SK-N-SH (cell line): ENCODE data around the gene TMEM132E. TPM values are rescaled to one million over a fixed set of nuclear protein-coding genes. Genes with fewer than 3 reads are reported as not detected.

Experiments used
- CTCF ChIA-PET: fragments of 300-600, 350-600 bp; formaldehyde crosslinking; extraction: SDS; loops from one replicate; lab custom pipeline; 2021; lab: Yijun Ruan, JAX
- POLR2A ChIA-PET: fragments of 350-600 bp; sonication (Branson Sonifier 250); formaldehyde crosslinking; extraction: SDS; loops from one replicate; lab custom pipeline; 2020; ENCODE audit warnings: antibody characterized with exemption, inconsistent platforms; lab: Yijun Ruan, JAX
- DNase-seq: peaks from one replicate; pipeline ENCODE4 v3.0.0; 2012
- H2AFZ ChIP-seq: fragments of 200-600 bp; sonication (generic); 2 replicates; pipeline ENCODE4 v1.8.1; 2016; ENCODE audit warnings: antibody characterized with exemption, mild to moderate bottlenecking, low read depth
- H3F3A ChIP-seq: fragments of 200-600 bp; sonication (generic); replicated peaks from 2 replicates; pipeline ENCODE3; 2016; ENCODE audit warnings: antibody characterized with exemption, mild to moderate bottlenecking; ENCODE audit not compliant: insufficient read depth
- H3K27ac ChIP-seq, 2 experiments: fragments of 200-500 bp in 1 of 2; fragments of 200-600 bp in 1 of 2; sonication (Bioruptor generic) in 1 of 2; sonication (generic), shearing (Covaris generic) in 1 of 2; 2 replicates each; pipeline versions ENCODE4 v1.5.1 to v1.6.1; 2014 to 2016; ENCODE audit warnings: low read depth in 2 of 2, inconsistent platforms in 1 of 2, low read length in 1 of 2, mild to moderate bottlenecking in 1 of 2, mixed read lengths in 1 of 2
- H3K27me3 ChIP-seq: fragments of 200-600 bp; sonication (generic), shearing (Covaris generic); 2 replicates; pipeline ENCODE4 v1.6.1; 2016; ENCODE audit warnings: mixed run types; ENCODE audit not compliant: insufficient read depth
- H3K36me3 ChIP-seq, 2 experiments: fragments of 200-500 bp in 1 of 2; fragments of 200-600 bp in 1 of 2; sonication (Bioruptor generic) in 1 of 2; sonication (generic) in 1 of 2; replicated peaks in 1 of 2; 2 replicates each; pipeline versions ENCODE3 to v1.5.1; 2014 to 2016; ENCODE audit warnings: low read length in 1 of 2, mild to moderate bottlenecking in 1 of 2; ENCODE audit not compliant: insufficient read depth in 2 of 2, control insufficient read depth in 1 of 2
- H3K4me1 ChIP-seq, 2 experiments: fragments of 200-500 bp in 1 of 2; fragments of 200-600 bp in 1 of 2; sonication (Bioruptor generic) in 1 of 2; sonication (generic), shearing (Covaris generic) in 1 of 2; 2 replicates each; pipeline versions ENCODE4 v1.5.1 to v1.6.1; 2014 to 2016; ENCODE audit warnings: low read depth in 1 of 2, low read length in 1 of 2, mixed run types in 1 of 2; ENCODE audit not compliant: insufficient read depth in 2 of 2, control insufficient read depth in 1 of 2
- H3K4me2 ChIP-seq: fragments of 200-600 bp; sonication (generic), shearing (Covaris generic); 2 replicates; pipeline ENCODE4 v1.6.1; 2017; ENCODE audit warnings: mixed run types
- H3K4me3 ChIP-seq, 2 experiments: fragments of 200-500 bp in 1 of 2; fragments of 200-600 bp in 1 of 2; sonication (Bioruptor generic) in 1 of 2; sonication (generic), shearing (Covaris generic) in 1 of 2; 2 replicates each; pipeline versions ENCODE4 v1.5.1 to v1.8.1; 2014 to 2016; ENCODE audit warnings: low read depth in 2 of 2, inconsistent platforms in 1 of 2, low read length in 1 of 2, mild to moderate bottlenecking in 1 of 2, mixed read lengths in 1 of 2, moderate library complexity in 1 of 2
- H3K79me2 ChIP-seq: fragments of 200-600 bp; sonication (generic); 2 replicates; pipeline ENCODE4 v1.8.1; 2017; ENCODE audit warnings: mild to moderate bottlenecking; ENCODE audit not compliant: insufficient read depth
- H3K9ac ChIP-seq: fragments of 200-600 bp; sonication (generic); 2 replicates; pipeline ENCODE4 v1.6.1; 2017; ENCODE audit warnings: mixed run types
- H3K9me2 ChIP-seq: fragments of 200-600 bp; sonication (generic); 2 replicates; pipeline ENCODE4 v1.6.1; 2017; ENCODE audit warnings: mixed run types
- H3K9me3 ChIP-seq: fragments of 200-600 bp; sonication (generic); 2 replicates; pipeline ENCODE4 v1.6.1; 2017; ENCODE audit warnings: mixed run types, mild to moderate bottlenecking, moderate library complexity
- H4K20me1 ChIP-seq: fragments of 200-600 bp; sonication (generic); 2 replicates; pipeline ENCODE4 v1.6.1; 2017; ENCODE audit warnings: mild to moderate bottlenecking, mixed run types; ENCODE audit not compliant: insufficient read depth
- ELF1 ChIP-seq: IDR thresholded peaks from 2 replicates; pipeline ENCODE4 v1.4.0; 2012
- EP300 ChIP-seq, 2 experiments: IDR thresholded peaks; 2 replicates each; pipeline versions ENCODE4 v1.4.0 to v1.6.1; 2012; ENCODE audit warnings: borderline replicate concordance in 1 of 2, low read depth in 1 of 2, low read length in 1 of 2
- EZH2phosphoT487 ChIP-seq: fragments of 200-600 bp; sonication (generic); IDR thresholded peaks from 2 replicates; pipeline ENCODE4 v1.6.1; 2017; ENCODE audit warnings: low read depth, mixed run types, mild to moderate bottlenecking, antibody characterized with exemption, moderate library complexity, borderline replicate concordance
- GABPA ChIP-seq: IDR thresholded peaks from 2 replicates; pipeline ENCODE4 v1.4.0; 2012; ENCODE audit warnings: low read depth, mild to moderate bottlenecking
- JUND ChIP-seq: IDR thresholded peaks from 2 replicates; pipeline ENCODE4 v1.4.0; 2012
- MEF2A ChIP-seq: IDR thresholded peaks from 2 replicates; pipeline ENCODE4 v1.4.0; 2012; ENCODE audit warnings: low read depth, borderline replicate concordance
- NFIC ChIP-seq: IDR thresholded peaks from 2 replicates; pipeline ENCODE4 v1.4.0; 2012; ENCODE audit warnings: borderline replicate concordance
- NRF1 ChIP-seq: IDR thresholded peaks from 2 replicates; pipeline ENCODE4 v1.6.1; 2012; ENCODE audit warnings: low read depth, mild to moderate bottlenecking, low read length
- RCOR1 ChIP-seq: fragments of 150-350 bp; IDR thresholded peaks from 2 replicates; pipeline ENCODE4 v1.6.1; 2017; ENCODE audit warnings: antibody characterized with exemption, low read length
- RFX5 ChIP-seq: IDR thresholded peaks from 2 replicates; pipeline ENCODE4 v1.6.1; 2012; ENCODE audit warnings: mild to moderate bottlenecking, improper control_type of control experiment, low read length
- SIN3A ChIP-seq: IDR thresholded peaks from 2 replicates; pipeline ENCODE4 v1.6.1; 2012; ENCODE audit warnings: low read depth, mild to moderate bottlenecking, low read length, moderate library complexity, borderline replicate concordance
- SMC3 ChIP-seq: IDR thresholded peaks from 2 replicates; pipeline ENCODE4 v1.6.1; 2012; ENCODE audit warnings: low read depth, low read length, improper control_type of control experiment
- TEAD4 ChIP-seq: IDR thresholded peaks from 2 replicates; pipeline ENCODE4 v1.4.0; 2012; ENCODE audit warnings: mild to moderate bottlenecking, borderline replicate concordance; ENCODE audit not compliant: insufficient read depth
- WGBS: methylation state at CpG from one replicate; pipeline ENCODE4 v1.1.6; 2017; ENCODE audit warnings: low lambda C conversion rate; 5-methylcytosine and 5-hydroxymethylcytosine counted together
- polyA plus RNA-seq, 3 experiments: library from polyadenylated mRNA; depleted of rRNA; stranded (reverse); fragments of >200 nt; gene quantifications; 2 replicates each; pipeline ENCODE4 v1.2.3, GENCODE V29; 2012
- TF ChIP-seq, protein P1 (sequence below): IDR thresholded peaks from 2 replicates; pipeline ENCODE4 v1.6.1; 2012; ENCODE audit warnings: mild to moderate bottlenecking, low read depth, low read length, moderate library complexity
- TF ChIP-seq, protein P2 (sequence below): fragments of 150-350 bp; IDR thresholded peaks from 2 replicates; pipeline ENCODE4 v1.6.1; 2016; ENCODE audit warnings: mild to moderate bottlenecking, low read depth, low read length
- TF ChIP-seq, protein P3 (sequence below): fragments of 200-600 bp; sonication (generic); IDR thresholded peaks from 2 replicates; pipeline ENCODE4 v1.6.1; 2017; ENCODE audit warnings: antibody characterized with exemption, mild to moderate bottlenecking, moderate library complexity

Gene TMEM132E
- polyA plus RNA-seq, 1 of the 3 experiments (the other 2 are of a cell fraction), result not detected

- Histone ChIP-seq H3K9ac (no peak overlapping the region), H3K9me2 (no peaks in the 10 kb centered on the region), H3F3A (no peaks in the 10 kb centered on the region), H3K4me2 (no peak overlapping the region), H3K27ac (no peak overlapping the region), H4K20me1 (no peaks in the 10 kb centered on the region)
- no peak for DNase-seq
- 25% methylated on average over 2 of the region's 3 CpGs for WGBS
- TF ChIP-seq TEAD4, result no peak
- TF ChIP-seq, protein P1, sequence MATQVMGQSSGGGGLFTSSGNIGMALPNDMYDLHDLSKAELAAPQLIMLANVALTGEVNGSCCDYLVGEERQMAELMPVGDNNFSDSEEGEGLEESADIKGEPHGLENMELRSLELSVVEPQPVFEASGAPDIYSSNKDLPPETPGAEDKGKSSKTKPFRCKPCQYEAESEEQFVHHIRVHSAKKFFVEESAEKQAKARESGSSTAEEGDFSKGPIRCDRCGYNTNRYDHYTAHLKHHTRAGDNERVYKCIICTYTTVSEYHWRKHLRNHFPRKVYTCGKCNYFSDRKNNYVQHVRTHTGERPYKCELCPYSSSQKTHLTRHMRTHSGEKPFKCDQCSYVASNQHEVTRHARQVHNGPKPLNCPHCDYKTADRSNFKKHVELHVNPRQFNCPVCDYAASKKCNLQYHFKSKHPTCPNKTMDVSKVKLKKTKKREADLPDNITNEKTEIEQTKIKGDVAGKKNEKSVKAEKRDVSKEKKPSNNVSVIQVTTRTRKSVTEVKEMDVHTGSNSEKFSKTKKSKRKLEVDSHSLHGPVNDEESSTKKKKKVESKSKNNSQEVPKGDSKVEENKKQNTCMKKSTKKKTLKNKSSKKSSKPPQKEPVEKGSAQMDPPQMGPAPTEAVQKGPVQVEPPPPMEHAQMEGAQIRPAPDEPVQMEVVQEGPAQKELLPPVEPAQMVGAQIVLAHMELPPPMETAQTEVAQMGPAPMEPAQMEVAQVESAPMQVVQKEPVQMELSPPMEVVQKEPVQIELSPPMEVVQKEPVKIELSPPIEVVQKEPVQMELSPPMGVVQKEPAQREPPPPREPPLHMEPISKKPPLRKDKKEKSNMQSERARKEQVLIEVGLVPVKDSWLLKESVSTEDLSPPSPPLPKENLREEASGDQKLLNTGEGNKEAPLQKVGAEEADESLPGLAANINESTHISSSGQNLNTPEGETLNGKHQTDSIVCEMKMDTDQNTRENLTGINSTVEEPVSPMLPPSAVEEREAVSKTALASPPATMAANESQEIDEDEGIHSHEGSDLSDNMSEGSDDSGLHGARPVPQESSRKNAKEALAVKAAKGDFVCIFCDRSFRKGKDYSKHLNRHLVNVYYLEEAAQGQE, result no peak
- no peak for TF ChIP-seq NRF1
- TF ChIP-seq ELF1, result no peak
- no peak for TF ChIP-seq JUND
- TF ChIP-seq, protein P2, sequence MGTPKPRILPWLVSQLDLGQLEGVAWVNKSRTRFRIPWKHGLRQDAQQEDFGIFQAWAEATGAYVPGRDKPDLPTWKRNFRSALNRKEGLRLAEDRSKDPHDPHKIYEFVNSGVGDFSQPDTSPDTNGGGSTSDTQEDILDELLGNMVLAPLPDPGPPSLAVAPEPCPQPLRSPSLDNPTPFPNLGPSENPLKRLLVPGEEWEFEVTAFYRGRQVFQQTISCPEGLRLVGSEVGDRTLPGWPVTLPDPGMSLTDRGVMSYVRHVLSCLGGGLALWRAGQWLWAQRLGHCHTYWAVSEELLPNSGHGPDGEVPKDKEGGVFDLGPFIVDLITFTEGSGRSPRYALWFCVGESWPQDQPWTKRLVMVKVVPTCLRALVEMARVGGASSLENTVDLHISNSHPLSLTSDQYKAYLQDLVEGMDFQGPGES, result no peak
- no peak for TF ChIP-seq SIN3A
- no peak for TF ChIP-seq RFX5
- TF ChIP-seq EP300 (IDR thresholded peaks at IDR 0.05; ENCODE audit: borderline replicate concordance in 1 of 2, low read depth in 1 of 2, low read length in 1 of 2), result no peak
- no peak for TF ChIP-seq GABPA
- no peak for TF ChIP-seq NFIC
- no peak for TF ChIP-seq MEF2A
- no peak for TF ChIP-seq EZH2phosphoT487
- TF ChIP-seq RCOR1, result no peak
- TF ChIP-seq, protein P3, sequence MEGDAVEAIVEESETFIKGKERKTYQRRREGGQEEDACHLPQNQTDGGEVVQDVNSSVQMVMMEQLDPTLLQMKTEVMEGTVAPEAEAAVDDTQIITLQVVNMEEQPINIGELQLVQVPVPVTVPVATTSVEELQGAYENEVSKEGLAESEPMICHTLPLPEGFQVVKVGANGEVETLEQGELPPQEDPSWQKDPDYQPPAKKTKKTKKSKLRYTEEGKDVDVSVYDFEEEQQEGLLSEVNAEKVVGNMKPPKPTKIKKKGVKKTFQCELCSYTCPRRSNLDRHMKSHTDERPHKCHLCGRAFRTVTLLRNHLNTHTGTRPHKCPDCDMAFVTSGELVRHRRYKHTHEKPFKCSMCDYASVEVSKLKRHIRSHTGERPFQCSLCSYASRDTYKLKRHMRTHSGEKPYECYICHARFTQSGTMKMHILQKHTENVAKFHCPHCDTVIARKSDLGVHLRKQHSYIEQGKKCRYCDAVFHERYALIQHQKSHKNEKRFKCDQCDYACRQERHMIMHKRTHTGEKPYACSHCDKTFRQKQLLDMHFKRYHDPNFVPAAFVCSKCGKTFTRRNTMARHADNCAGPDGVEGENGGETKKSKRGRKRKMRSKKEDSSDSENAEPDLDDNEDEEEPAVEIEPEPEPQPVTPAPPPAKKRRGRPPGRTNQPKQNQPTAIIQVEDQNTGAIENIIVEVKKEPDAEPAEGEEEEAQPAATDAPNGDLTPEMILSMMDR, result no peak
- no peak for TF ChIP-seq SMC3
- TF ChIP-seq, all 33 proteins: peak for 0
- POLR2A ChIA-PET, result no interaction called here
- CTCF ChIA-PET, result interaction anchor here (0.6 to 1.8 kb wide), 6 partner anchors 60 to 247 kb away, joined by 3 to 4 read pairs (median 3); no protein-coding TSS in a partner anchor
- Histone ChIP-seq H3K9me3 (no peaks in the 10 kb centered on the region), H3K4me1 (peaks cover 0 to 33% of the 10 kb centered on the region in 2 experiments; a peak in 2 of 4 replicates), H3K27me3 (no peaks in the 10 kb centered on the region), H3K79me2 (no peaks in the 10 kb centered on the region), H2AFZ (no peak overlapping the region), H3K4me3 (no peak overlapping the region), H3K36me3 (no peaks in the 10 kb centered on the region)
These were observed 65.7 kb downstream of the TMEM132E start for GRCh38 chr17:34644941-34645550.
